GM12878 (cell line): Measurements from ENCODE around the gene MYOD1. TPM values are rescaled to one million over a fixed set of nuclear protein-coding genes. Genes with fewer than 3 reads are reported as not detected.

Source experiments
- ATAC-seq: fragments of 200-7000 bp; cut with Tn5 transposase; 3 replicates; pipeline ENCODE4 v1.9.1; 2020; ENCODE audit warnings: mild to moderate bottlenecking, moderate library complexity
- BruUV-seq: library from RNA; stranded (reverse); fragments of 400-500 nt; replicated peaks from 2 replicates; lab custom pipeline; 2021; lab: Mats Ljungman, UMichigan
- CTCF ChIA-PET: fragments of 300-600 bp; sonication (Branson Sonifier 250); formaldehyde crosslinking; extraction: SDS; loops from one replicate; lab custom pipeline; 2021; ENCODE audit warnings: inconsistent platforms; lab: Yijun Ruan, JAX
- POLR2A ChIA-PET: fragments of 350-600 bp; formaldehyde crosslinking; extraction: SDS; loops from one replicate; lab custom pipeline; 2021; ENCODE audit warnings: inconsistent platforms; lab: Charles Lee
- RAD21 ChIA-PET: fragments of 300-600 bp; sonication (Branson Sonifier 250); formaldehyde crosslinking; loops from one replicate; lab custom pipeline; 2023; ENCODE audit warnings: antibody characterized with exemption; ENCODE audit not compliant: unreplicated experiment; lab: Charles Lee
- SMC1A ChIA-PET: fragments of 300-600 bp; sonication (Branson Sonifier 250); formaldehyde crosslinking; loops from one replicate; lab custom pipeline; 2023; ENCODE audit not compliant: unreplicated experiment, uncharacterized antibody; lab: Charles Lee
- DNase-seq: peaks from one replicate; pipeline ENCODE4 v3.0.0-alpha.2; 2011; ENCODE audit warnings: low read depth, low spot score
- FAIRE-seq: peaks from 3 replicates; lab custom pipeline; 2011; peaks lifted over from hg19 to GRCh38; lab: Jason Lieb, UNC
- H2AFZ ChIP-seq: 2 replicates; pipeline ENCODE4 v1.6.0; 2011; ENCODE audit warnings: low read depth, low read length, control low read depth; ENCODE audit not compliant: control insufficient read depth
- H3K27ac ChIP-seq: 2 replicates; pipeline ENCODE4 v1.5.1; 2011; ENCODE audit warnings: control low read depth; ENCODE audit not compliant: control insufficient read depth, insufficient read depth
- H3K27me3 ChIP-seq, 2 experiments: replicated peaks in 1 of 2; 2 replicates each; pipeline versions ENCODE4 v1.6.0 to v1.6.1; 2011; ENCODE audit warnings: low read length in 1 of 2; ENCODE audit not compliant: control insufficient read depth in 2 of 2, insufficient read depth in 2 of 2
- H3K36me3 ChIP-seq, 2 experiments: 2 replicates each; pipeline ENCODE4 v1.5.1; 2011; ENCODE audit warnings: low read length in 1 of 2; ENCODE audit not compliant: control insufficient read depth in 2 of 2, insufficient read depth in 2 of 2
- H3K4me1 ChIP-seq: 2 replicates; pipeline ENCODE4 v1.6.1; 2011; ENCODE audit warnings: mild to moderate bottlenecking, low read length, moderate library complexity, mixed read lengths; ENCODE audit not compliant: control insufficient read depth, insufficient read depth
- H3K4me2 ChIP-seq: 2 replicates; pipeline ENCODE4 v1.6.0; 2011; ENCODE audit warnings: control low read depth; ENCODE audit not compliant: control insufficient read depth, insufficient read depth
- H3K4me3 ChIP-seq: fragments of 200-600 bp; sonication (generic); 2 replicates; pipeline ENCODE4 v1.5.1; 2016
- H3K79me2 ChIP-seq: 2 replicates; pipeline ENCODE4 v1.6.0; 2011; ENCODE audit warnings: low read length; ENCODE audit not compliant: control insufficient read depth, insufficient read depth
- H3K9ac ChIP-seq: 2 replicates; pipeline ENCODE4 v1.8.0; 2011; ENCODE audit warnings: low read length, control low read depth, mixed read lengths; ENCODE audit not compliant: control insufficient read depth, insufficient read depth
- H3K9me3 ChIP-seq: replicated peaks from 3 replicates; pipeline ENCODE4 v1.5.1; 2011; ENCODE audit warnings: mild to moderate bottlenecking, low read length; ENCODE audit not compliant: control insufficient read depth, insufficient read depth
- H4K20me1 ChIP-seq: 2 replicates; pipeline ENCODE4 v1.6.0; 2011; ENCODE audit not compliant: control insufficient read depth, insufficient read depth
- CBFB ChIP-seq: IDR thresholded peaks from 2 replicates; pipeline ENCODE4 v1.6.1; 2016; ENCODE audit warnings: antibody characterized with exemption, low read depth
- FOS ChIP-seq: IDR thresholded peaks from 3 replicates; pipeline ENCODE4 v1.6.1; 2011; ENCODE audit warnings: borderline replicate concordance; ENCODE audit not compliant: insufficient read length; ENCODE audit errors: extremely low read depth
- NR2C2 ChIP-seq: IDR thresholded peaks from 2 replicates; pipeline ENCODE4 v1.6.1; 2011; ENCODE audit warnings: borderline replicate concordance, low read depth; ENCODE audit not compliant: control insufficient read depth, insufficient read length
- TCF12 ChIP-seq: IDR thresholded peaks from 2 replicates; pipeline ENCODE4 v1.6.1; 2011; ENCODE audit warnings: low read depth, mild to moderate bottlenecking, low read length
- WRNIP1 ChIP-seq: IDR thresholded peaks from 2 replicates; pipeline ENCODE4 v1.6.1; 2011; ENCODE audit warnings: low read depth, low read length, improper control_type of control experiment, borderline replicate concordance
- ZBTB11 ChIP-seq: fragments of 450-650 bp; formaldehyde crosslinking; IDR thresholded peaks from 2 replicates; pipeline ENCODE4 v1.5.0; 2022; ENCODE audit warnings: mild to moderate bottlenecking, missing genetic modification characterization
- ZBTB4 ChIP-seq: fragments of 450-650 bp; formaldehyde crosslinking; IDR thresholded peaks from 2 replicates; pipeline ENCODE4 v1.4.0; 2022; ENCODE audit warnings: mild to moderate bottlenecking, moderate library complexity
- WGBS: methylation state at CpG from one replicate; pipeline ENCODE4 v1.1.6; 2016; ENCODE audit warnings: low lambda C conversion rate; ENCODE audit not compliant: insufficient replicate concordance, insufficient coverage; ENCODE audit errors: missing lambda C conversion rate; 5-methylcytosine and 5-hydroxymethylcytosine counted together
- in situ Hi-C: fragments of 300-500 bp; cut with MboI; formaldehyde crosslinking; loops from 9 replicates; pipeline ENCODE4 v1.14.3; 2018; ENCODE audit warnings: mixed read lengths
- intact Hi-C: fragments of 100-400 bp; cut with micrococcal nuclease; formaldehyde crosslinking; loops from one replicate; pipeline ENCODE4 v1.14.2; 2022; ENCODE audit not compliant: unreplicated experiment
- polyA plus RNA-seq, 11 experiments: library from polyadenylated mRNA; depleted of rRNA in 4 of 11; unstranded in 6 of 11; stranded (reverse) in 5 of 11; fragments of >200 nt; fragmentation: Nextera tagmentation in 4 of 11; fragmentation: Illumina TruSeq in 1 of 11; extraction: Ambion mirVana in 4 of 11; extraction: Trizol in 1 of 11; gene quantifications; 1 replicate in 1 of 11; 2 replicates in 10 of 11; pipeline versions ENCODE4 v1.2.1 to v1.2.3, GENCODE V29; 2011 to 2016; ENCODE audit warnings: inconsistent platforms in 2 of 11, missing spikeins in 2 of 11, low read depth in 1 of 11
- total RNA-seq, 4 experiments: library from RNA; depleted of rRNA in 3 of 4; stranded (reverse); fragments of >200 nt in 3 of 4; fragmentation: Illumina TruSeq in 1 of 4; extraction: Trizol in 1 of 4; gene quantifications; 2 replicates each; pipeline versions ENCODE4 v1.2.1 to v1.2.3, GENCODE V29; 2013 to 2021
- TF ChIP-seq, protein P1 (sequence below): IDR thresholded peaks from 2 replicates; pipeline ENCODE4 v1.6.1; 2011; ENCODE audit warnings: low read depth, low read length, improper control_type of control experiment, borderline replicate concordance
- TF ChIP-seq, protein P2 (sequence below): IDR thresholded peaks from 2 replicates; pipeline ENCODE4 v1.6.1; 2011; ENCODE audit warnings: borderline replicate concordance, low read depth, mild to moderate bottlenecking, moderate library complexity, mixed read lengths, low read length; ENCODE audit not compliant: insufficient read depth; ENCODE audit errors: extremely low read length

The MYOD1 gene
- total and polyA plus RNA-seq, 10 of the 15 experiments (the other 5 are each of a cell fraction or from before 2014, with no cell fraction given): not detected

DNA sequence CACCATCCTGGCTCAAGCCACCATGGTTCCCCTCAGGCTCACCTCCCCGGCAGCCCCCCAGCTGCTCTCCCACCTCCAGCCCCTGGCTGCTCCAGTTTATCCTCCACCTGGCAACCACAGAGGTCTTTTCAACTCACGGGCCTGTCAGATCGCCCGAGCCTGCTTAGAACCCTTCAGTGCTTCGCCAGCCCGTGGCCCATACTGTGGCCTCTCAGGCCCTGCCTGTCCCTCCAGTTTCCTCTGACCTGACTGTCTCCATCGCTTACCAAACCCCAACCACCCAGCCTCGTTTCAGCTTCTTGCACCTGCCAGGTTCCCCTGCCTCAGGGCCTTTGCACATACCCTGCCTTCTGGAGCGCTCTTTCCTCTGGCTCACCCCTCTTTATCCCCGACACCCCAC lies 22.1 kb downstream of the MYOD1 start (continued):
- no peak for TF ChIP-seq ZBTB4 (CRISPR knock-in tag)
- TF ChIP-seq CBFB: no peak

- 6% methylated on average over 5 of the region's 5 CpGs for WGBS
- in situ Hi-C loops: no loop called here
- H3K4me1 ChIP-seq: no peaks in the 10 kb centered on the region
- no peak overlapping the region for H2AFZ ChIP-seq
- H3K27me3 ChIP-seq: peaks cover 0 to 4% of the 10 kb centered on the region in 2 experiments; a peak in 1 of 4 replicates
- H3K9ac ChIP-seq: no peak overlapping the region
- H3K27ac ChIP-seq: no peak overlapping the region
- no TSS peak for BruUV-seq
- H4K20me1 ChIP-seq: no peaks in the 10 kb centered on the region
- TF ChIP-seq, protein P1, sequence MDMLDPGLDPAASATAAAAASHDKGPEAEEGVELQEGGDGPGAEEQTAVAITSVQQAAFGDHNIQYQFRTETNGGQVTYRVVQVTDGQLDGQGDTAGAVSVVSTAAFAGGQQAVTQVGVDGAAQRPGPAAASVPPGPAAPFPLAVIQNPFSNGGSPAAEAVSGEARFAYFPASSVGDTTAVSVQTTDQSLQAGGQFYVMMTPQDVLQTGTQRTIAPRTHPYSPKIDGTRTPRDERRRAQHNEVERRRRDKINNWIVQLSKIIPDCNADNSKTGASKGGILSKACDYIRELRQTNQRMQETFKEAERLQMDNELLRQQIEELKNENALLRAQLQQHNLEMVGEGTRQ: no peak
- no peak for TF ChIP-seq WRNIP1
- no peak for TF ChIP-seq TCF12
- no peak for TF ChIP-seq ZBTB11 (CRISPR knock-in tag)
- no peak for TF ChIP-seq NR2C2
- no peak for TF ChIP-seq FOS
- TF ChIP-seq, protein P2, sequence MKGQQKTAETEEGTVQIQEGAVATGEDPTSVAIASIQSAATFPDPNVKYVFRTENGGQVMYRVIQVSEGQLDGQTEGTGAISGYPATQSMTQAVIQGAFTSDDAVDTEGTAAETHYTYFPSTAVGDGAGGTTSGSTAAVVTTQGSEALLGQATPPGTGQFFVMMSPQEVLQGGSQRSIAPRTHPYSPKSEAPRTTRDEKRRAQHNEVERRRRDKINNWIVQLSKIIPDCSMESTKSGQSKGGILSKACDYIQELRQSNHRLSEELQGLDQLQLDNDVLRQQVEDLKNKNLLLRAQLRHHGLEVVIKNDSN: no peak
- no peak overlapping the region for H3K4me3 ChIP-seq
- DNase-seq: no peak
- RAD21 ChIA-PET: no interaction called here
- ATAC-seq: no peak
- no peak for FAIRE-seq
- POLR2A ChIA-PET: no interaction called here
- intact Hi-C loops: no loop called here
- no peaks in the 10 kb centered on the region for H3K36me3 ChIP-seq
- SMC1A ChIA-PET: interaction anchor here (1.4 kb wide), 1 partner anchor 11 kb away, joined by 5 read pairs; no protein-coding TSS in a partner anchor
- no peak overlapping the region for H3K4me2 ChIP-seq
- no peaks in the 10 kb centered on the region for H3K9me3 ChIP-seq
- H3K79me2 ChIP-seq: no peaks in the 10 kb centered on the region
- CTCF ChIA-PET: interaction anchor here (0.6 to 1.7 kb wide), 2 partner anchors 11 kb away, joined by 3 to 5 read pairs; no protein-coding TSS in a partner anchor
Observed at GRCh38 chr11:17742019-17742418, 22.6 kb downstream of the MYOD1 start.
